Measurements from ENCODE around the gene CACNB2. TPM values are rescaled to one million over a fixed set of nuclear protein-coding genes. Genes with fewer than 3 reads are reported as not detected.

CACNB2 gene
- total and polyA plus RNA-seq, 4 donors, result 0.90 to 23.9 (median 3.7) TPM

- 80 to 82% methylated on average over 4 of the region's 4 CpGs for WGBS, 2 donors
- no peaks in the 10 kb centered on the region for H3K9me3 ChIP-seq (ENCODE audit: control insufficient read depth in 4 of 4, insufficient read depth in 3 of 4, low read length in 3 of 4)
- no peak overlapping the region for H3K9ac ChIP-seq (ENCODE audit: insufficient read depth in 1 of 2, low read length in 2 of 2)
- ATAC-seq (ENCODE audit: insufficient read depth, low FRiP score) (no peak), DNase-seq (no peak)
- H3K4me1 ChIP-seq (ENCODE audit: control insufficient read depth in 5 of 5, insufficient read depth in 5 of 5, low read length in 5 of 5), result peaks cover 0 to 10% (median 6%) of the 10 kb centered on the region in 5 donors
- H3K36me3 ChIP-seq (ENCODE audit: control insufficient read depth in 4 of 4, insufficient read depth in 4 of 4, low read length in 4 of 4), result no peaks in the 10 kb centered on the region
- TF ChIP-seq CTCF (IDR thresholded peaks at IDR 0.05; ENCODE audit: control extremely low read depth, extremely low read depth), result no peak
- H3K27me3 ChIP-seq (ENCODE audit: control insufficient read depth in 3 of 3, insufficient read depth in 3 of 3, low read length in 2 of 3), result no peaks in the 10 kb centered on the region
- H3K4me3 ChIP-seq, result no peak overlapping the region
- no peak overlapping the region for H3K27ac ChIP-seq (ENCODE audit: low read depth in 1 of 2, low read length in 1 of 2)
Measured at GRCh38 chr10:18211862-18212261, 71.6 kb downstream of the CACNB2 start.

DNA sequence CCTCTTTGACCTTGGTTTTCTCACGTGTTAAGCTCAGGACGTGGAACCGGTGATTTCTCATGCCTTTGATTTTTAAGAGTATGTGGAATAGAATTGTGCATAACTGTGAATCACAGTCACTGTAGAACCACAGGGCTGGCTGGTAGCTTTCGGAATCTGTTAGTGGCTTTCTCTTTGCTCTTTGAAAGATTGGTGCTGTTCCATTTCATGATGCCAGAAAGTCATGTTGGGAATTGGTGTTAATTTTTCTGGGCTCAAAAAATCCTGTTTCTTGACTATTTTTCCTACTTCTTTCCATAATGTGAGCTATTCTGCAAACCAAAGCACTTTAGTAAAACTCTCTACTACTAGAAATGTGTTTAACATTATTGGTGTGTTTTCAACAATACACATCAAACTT lies 73.0 kb downstream of the CACNB2 start:
- H3K27me3 ChIP-seq (ENCODE audit: control insufficient read depth in 3 of 3, insufficient read depth in 3 of 3, low read length in 2 of 3), result no peaks in the 10 kb centered on the region
- WGBS, 2 donors, result 78 to 79% methylated on average over 4 of the region's 4 CpGs

GRCh38 chr10:18214691-18215563 lies 74.7 kb downstream of the CACNB2 start:
- H3K9me3 ChIP-seq (ENCODE audit: control insufficient read depth in 4 of 4, insufficient read depth in 3 of 4, low read length in 3 of 4), result no peaks in the 10 kb centered on the region
- 44 to 47% methylated on average over 10 of the region's 10 CpGs for WGBS, 2 donors
- ATAC-seq (ENCODE audit: insufficient read depth, low FRiP score) (peak; percentile 50), DNase-seq (peak; percentile 79 to 91 (median 90))
- peak; percentile 26 for TF ChIP-seq CTCF (IDR thresholded peaks at IDR 0.05; ENCODE audit: control extremely low read depth, extremely low read depth)
- H3K4me1 ChIP-seq (ENCODE audit: control insufficient read depth in 5 of 5, insufficient read depth in 5 of 5, low read length in 5 of 5), result peaks cover 0 to 10% (median 3%) of the 10 kb centered on the region in 5 donors
- H3K27ac ChIP-seq (ENCODE audit: low read depth in 1 of 2, low read length in 1 of 2), result no peak overlapping the region
- H3K27me3 ChIP-seq (ENCODE audit: control insufficient read depth in 3 of 3, insufficient read depth in 3 of 3, low read length in 2 of 3), result no peaks in the 10 kb centered on the region
- no peak overlapping the region for H3K4me3 ChIP-seq
- H3K9ac ChIP-seq (ENCODE audit: insufficient read depth in 1 of 2, low read length in 2 of 2), result no peak overlapping the region
- no peaks in the 10 kb centered on the region for H3K36me3 ChIP-seq (ENCODE audit: control insufficient read depth in 4 of 4, insufficient read depth in 4 of 4, low read length in 4 of 4)

More for the DNA sequence above, 73.0 kb downstream of the CACNB2 start:
- ATAC-seq (ENCODE audit: insufficient read depth, low FRiP score) (no peak), DNase-seq (no peak)
- H3K36me3 ChIP-seq (ENCODE audit: control insufficient read depth in 4 of 4, insufficient read depth in 4 of 4, low read length in 4 of 4), result no peaks in the 10 kb centered on the region
- H3K27ac ChIP-seq (ENCODE audit: low read depth in 1 of 2, low read length in 1 of 2), result no peak overlapping the region
- H3K9me3 ChIP-seq (ENCODE audit: control insufficient read depth in 4 of 4, insufficient read depth in 3 of 4, low read length in 3 of 4), result no peaks in the 10 kb centered on the region
- H3K9ac ChIP-seq (ENCODE audit: insufficient read depth in 1 of 2, low read length in 2 of 2), result no peak overlapping the region
- H3K4me3 ChIP-seq, result no peak overlapping the region
- no peak for TF ChIP-seq CTCF (IDR thresholded peaks at IDR 0.05; ENCODE audit: control extremely low read depth, extremely low read depth)
- peaks cover 0 to 10% (median 7%) of the 10 kb centered on the region in 5 donors for H3K4me1 ChIP-seq (ENCODE audit: control insufficient read depth in 5 of 5, insufficient read depth in 5 of 5, low read length in 5 of 5)

All from lung (tissue), 12 donors.